Stimulated activated CD8-positive, alpha-beta memory T cell treated with anti-CD3 and anti-CD28 coated beads, Interleukin-7, amount 100 ng/mL, for 1 hour (primary cell): ENCODE data around the gene RSRC2.
"Not testable (repeated sequence)": the region's sequence is repeated elsewhere in the genome, so short reads cannot be mapped to it uniquely, and the experiment has no call there.

Experiments used
- DNase-seq, 2 donors: peaks; one replicate each; pipeline ENCODE4 v3.0.0-alpha.2; 2020; ENCODE audit warnings: low read depth in 2 of 2

RSRC2 gene

GRCh38 chr12:122484385-122484784 lies 42.4 kb downstream of the RSRC2 start:
- not testable (repeated sequence) for DNase-seq

DNA sequence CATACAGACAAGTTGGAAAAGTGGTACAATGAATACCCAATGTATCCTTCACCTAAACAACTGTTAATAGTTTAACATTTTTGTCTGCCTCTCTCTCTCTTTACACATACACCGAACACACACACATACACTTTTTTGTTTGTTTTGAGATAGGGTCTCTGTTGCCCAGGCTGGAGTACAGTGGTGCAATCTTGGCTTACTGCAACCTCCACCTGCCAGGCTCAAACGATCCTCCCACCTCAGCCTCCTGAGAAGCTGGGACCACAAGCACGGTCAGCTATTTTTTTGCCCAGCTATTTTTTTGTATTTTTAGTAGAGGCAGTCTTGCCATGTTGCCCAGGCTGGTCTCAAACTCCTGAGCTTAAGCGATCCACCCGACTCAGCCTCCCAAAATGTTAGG lies 42.8 kb downstream of the RSRC2 start:
- no peak for DNase-seq

GRCh38 chr12:122481861-122482260 lies 44.9 kb downstream of the RSRC2 start:
- DNase-seq: no peak

DNA sequence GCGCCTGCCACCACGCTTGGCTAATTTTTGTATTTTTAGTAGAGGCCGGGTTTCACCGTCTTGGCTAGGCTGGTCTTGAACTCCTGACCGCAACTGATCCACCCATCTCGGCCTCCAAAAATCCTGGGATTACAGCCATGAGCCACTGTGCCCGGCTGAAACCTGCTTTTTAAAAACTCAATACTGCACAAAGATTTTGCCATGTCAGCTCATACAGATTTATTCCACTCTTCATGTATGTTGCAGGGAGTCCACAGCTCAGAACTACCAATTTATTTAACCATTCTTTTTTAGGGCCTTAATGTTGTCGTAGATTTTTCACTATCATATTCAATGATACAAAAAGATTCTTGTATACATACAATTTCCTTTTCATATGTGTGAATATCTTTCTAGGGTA lies 46.0 kb downstream of the RSRC2 start:
- DNase-seq: no peak

DNA sequence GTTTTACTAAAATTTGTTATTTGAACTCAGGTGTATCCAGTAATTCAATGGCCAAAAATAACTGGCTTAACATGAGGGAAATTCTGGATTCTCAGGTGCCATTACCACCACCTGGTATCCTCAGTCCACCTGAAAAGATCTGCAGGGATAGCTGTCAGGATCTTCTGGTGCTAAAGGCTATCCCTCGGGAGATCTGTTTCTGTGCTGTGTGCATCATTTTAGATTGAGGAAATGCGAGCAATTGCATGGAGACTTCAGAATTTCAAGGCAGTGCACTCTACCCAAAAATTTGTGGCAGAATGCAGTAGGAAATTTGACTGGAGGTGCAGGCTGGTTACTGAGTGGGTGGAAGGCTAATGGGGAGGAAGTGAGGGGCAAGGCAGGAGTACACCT lies 52.4 kb downstream of the RSRC2 start:
- DNase-seq: no peak

DNA sequence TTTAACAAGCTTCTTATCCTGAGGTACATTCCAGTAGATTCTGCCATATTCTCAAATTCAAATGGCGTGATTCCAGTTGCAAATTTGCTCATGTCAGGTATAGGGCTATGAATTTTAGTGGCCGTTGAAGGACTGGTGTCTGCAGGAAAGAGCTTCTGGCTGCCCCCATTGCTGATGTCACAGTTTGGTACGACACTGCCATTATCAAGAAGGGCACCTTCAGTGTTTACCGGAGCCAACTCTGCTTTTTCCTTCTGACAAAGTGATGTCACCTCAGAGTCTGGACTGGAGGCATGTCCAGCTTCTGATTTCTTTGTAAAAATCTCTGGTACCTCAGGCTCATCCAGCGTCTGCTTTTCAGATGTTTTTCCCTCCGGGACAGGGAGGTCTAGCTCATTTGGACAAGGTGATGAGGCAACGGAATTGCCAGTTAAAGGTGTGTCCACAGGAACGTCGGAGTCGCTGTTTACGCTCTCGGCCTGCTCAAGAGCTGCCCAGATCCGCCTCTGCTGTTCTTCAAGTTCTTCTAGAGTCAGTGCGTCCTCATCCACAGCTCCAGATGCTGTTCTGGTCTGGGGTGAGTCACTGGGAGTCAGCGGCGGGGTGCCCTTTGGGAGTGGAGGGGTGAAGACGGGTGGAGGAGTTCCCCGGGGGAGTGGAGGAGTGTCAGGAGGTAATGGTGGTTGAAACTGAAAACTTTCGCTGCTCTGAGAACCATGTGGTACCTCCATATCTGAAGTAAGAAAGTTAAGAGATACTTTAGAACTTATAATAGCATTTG lies 53.0 kb downstream of the RSRC2 start:
- DNase-seq: no peak

GRCh38 chr12:122471324-122472226 lies 55.2 kb downstream of the RSRC2 start:
- no peak for DNase-seq

DNA sequence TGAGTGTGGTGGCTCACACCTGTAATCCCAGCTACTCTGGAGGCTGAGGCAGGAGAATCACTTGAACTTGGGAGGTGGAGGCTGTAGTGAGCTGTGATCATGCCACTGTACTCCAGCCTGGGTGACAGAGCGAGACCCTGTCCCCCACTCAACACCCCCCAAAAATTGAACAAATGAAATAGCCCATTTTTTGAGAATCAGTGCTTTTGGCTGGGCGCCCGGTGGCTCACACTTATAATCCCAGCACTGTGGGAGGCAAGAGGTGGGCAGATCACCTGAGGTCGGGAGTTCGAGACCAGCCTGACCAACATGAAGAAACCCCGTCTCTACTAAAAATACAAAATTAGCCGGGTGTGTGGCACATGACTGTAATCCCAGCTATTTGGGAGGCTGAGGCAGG lies 56.2 kb downstream of the RSRC2 start:
- DNase-seq: not testable (repeated sequence)

GRCh38 chr12:122469856-122470255 lies 56.9 kb downstream of the RSRC2 start:
- DNase-seq: not testable (repeated sequence)

DNA sequence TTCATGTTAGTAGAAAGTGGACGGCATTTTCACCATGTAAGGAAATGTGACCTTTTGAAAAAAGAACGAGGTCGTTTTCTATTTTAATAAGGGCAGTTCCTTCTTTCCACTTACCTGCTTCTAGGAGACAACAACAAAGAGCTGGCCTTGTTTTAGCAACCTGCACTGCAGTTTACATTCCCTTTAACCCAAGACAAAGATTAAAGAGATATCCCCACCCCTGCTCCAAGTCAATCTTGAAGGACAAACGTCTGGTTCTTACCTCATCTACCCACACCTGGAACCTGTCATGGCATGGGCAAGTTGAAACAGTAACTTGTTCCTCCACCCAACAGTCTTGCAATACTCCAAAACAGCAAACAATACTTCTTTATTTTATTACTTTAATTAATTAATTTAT lies 58.8 kb downstream of the RSRC2 start:
- DNase-seq: no peak

DNA sequence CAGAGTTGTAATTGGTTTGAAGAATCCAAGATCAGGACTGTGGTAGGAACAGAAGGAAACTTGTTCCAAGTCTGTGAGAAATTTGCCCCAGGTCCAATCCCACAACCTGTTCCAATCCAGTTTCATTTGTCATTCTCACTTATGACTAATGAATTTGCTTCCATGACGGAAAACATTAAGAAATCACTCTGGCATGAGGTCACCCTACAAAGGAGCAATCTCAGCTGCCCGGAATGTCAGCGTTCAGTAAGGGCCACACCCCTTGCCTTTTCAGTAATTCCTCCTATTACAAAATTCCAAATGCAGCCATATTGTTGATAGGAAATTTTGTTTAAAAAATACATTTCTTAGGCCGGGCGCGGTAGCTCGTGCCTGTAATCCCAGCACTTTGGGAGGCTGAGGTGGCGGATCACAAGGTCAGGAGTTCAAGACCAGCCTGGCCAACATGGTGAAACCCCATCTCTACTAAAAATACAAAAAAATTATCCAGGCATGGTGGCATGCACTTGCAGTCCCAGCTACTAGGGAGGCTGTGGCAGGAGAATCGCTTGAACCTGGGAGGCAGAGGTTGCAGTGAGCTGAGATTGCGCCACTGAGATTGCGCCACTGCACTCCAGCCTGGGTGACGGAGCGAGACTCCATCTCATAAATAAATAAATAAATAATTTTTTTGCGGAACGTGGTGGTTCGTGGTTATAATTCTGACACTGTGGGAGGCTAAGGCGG lies 62.3 kb downstream of the RSRC2 start:
- not testable (repeated sequence) for DNase-seq

- no peak for DNase-seq
Measured at GRCh38 chr12:122460641-122461040, 66.1 kb downstream of the RSRC2 start.

DNA sequence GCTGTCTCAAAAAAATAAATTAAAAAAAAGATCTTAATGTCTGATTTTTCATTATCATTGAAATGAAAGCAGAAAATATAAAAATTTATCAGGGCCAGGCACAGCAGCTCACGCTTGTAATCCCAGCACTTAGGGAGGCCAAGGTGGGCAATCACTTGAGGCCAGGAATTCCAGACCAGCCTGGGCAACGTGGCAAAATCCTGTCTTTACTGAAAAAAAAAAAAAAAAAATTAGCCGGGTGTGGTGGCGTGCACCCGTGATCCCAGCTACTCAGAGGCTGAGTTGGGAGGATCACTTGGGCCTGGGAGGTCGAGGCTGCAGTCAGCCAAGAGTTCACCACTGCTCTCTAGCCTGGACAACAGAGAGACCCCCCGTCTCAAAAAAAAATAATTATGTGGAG lies 66.7 kb downstream of the RSRC2 start:
- DNase-seq: no peak

- DNase-seq: no peak
Measured at GRCh38 chr12:122459211-122459610, 67.5 kb downstream of the RSRC2 start.

DNA sequence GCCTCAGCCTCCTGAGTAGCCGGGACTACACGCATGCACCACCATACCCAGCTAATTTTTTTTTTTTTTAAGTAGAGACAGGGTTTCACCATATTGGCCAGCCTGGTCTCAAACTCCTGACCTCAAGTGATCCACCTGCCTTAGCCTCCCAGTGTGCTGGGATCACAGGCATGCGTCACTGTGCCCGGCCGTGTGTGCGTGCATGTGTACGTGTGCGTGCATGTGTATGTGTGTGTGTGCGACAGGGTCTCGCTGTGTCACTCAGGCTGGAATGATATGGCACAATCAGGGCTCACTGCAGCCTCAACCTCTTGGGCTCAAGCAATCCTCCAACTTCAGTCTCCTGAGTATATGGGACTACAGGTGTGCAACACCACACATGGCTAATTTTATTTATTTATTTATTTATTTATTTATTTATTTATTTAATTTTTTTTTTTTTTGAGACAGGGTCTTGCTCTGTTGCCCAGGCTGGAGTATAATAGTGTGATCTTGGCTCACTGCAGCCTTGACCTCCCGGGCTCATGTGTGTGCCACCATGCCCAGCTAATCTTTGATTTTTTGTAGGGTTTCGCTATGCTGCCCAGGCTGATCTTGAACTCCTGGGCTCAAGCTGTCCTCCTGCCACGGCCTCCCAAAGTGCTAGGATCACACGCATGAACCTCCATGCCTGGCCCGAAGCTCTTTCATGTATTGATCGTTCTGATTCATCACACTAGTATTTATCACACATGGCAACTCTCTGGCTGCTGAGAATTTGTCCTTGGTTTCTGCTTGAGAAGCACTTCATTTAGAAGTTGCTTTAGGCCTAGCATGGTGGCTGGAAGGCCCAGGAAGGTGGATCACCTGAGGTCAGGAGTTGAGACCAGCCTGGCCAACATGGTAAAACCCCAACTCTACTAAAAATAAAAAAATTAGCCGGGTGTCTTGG lies 68.4 kb downstream of the RSRC2 start:
- no peak for DNase-seq

DNA sequence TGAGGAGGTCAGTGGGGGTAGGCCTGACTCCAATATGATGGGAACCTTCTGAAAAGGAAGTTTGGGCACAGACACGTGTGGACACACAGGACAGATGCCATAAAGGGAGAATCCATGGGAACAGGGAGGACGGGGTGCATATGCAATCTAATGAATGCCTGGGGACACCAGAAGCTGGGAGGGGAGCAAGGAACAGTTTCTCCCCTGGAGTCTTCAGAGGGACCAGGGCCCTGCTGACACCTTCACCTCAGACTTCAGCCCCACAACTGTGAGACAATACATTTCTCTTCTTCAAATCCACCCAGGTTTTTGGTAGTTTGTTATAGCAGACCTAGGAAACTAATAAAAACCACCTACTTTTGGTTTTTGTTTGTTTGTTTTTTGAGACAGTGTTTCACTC lies 69.1 kb downstream of the RSRC2 start:
- DNase-seq: no peak

- DNase-seq: no peak
Measured at GRCh38 chr12:122454739-122455138, 72.0 kb downstream of the RSRC2 start.

DNA sequence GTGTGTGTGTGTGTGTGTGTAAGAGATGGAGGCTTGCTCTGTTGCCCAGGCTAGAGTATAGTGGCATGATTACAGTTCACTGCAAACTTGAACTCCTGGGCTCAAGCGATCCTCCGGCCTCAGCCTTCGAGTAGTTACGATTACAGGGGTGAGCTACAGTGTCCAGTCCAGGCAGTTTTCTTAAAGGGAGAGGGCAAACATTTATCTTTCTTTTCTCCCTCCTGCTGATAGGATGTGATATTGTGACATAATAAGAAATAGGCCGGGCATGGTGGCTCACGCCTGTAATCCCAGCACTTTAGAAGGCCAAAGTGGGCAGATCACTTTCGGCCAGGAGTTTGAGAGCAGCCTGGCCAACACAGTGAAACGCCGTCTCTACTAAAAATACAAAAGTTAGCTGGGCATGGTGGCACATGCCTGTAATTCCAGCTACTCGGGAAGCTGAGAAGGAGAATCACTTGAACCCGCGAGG lies 72.5 kb downstream of the RSRC2 start:
- no peak for DNase-seq
